MCF 10A (cell line): ENCODE results near the gene IQCK. TPM values are rescaled to one million over a fixed set of nuclear protein-coding genes. Genes with fewer than 3 reads are reported as not detected.

Experiments
- BruUV-seq: library from RNA; stranded (reverse); fragments of 400-500 nt; replicated peaks from 2 replicates; lab custom pipeline; 2021; lab: Mats Ljungman, UMichigan
- CTCF ChIA-PET: fragments of 300-600 bp; sonication (Branson Sonifier 250); formaldehyde crosslinking; extraction: SDS; loops from one replicate; lab custom pipeline; 2021; ENCODE audit warnings: antibody characterized with exemption, inconsistent platforms; lab: Yijun Ruan, JAX
- POLR2A ChIA-PET: fragments of 300-600, 350-650 bp; sonication (Branson Sonifier 250); formaldehyde crosslinking; extraction: SDS; loops from one replicate; lab custom pipeline; 2020; ENCODE audit warnings: antibody characterized with exemption, inconsistent platforms; lab: Yijun Ruan, JAX
- DNase-seq: peaks from one replicate; pipeline ENCODE4 v3.0.0-alpha.2; 2018; ENCODE audit not compliant: unreplicated experiment
- H3K27ac Mint-ChIP-seq: one replicate; pipeline ENCODE4 v1.8.0; 2022; ENCODE audit warnings: mild to moderate bottlenecking, low read depth, mixed read lengths; ENCODE audit not compliant: unreplicated experiment
- H3K27me3 Mint-ChIP-seq: one replicate; pipeline ENCODE4 v1.8.0; 2022; ENCODE audit warnings: mixed read lengths; ENCODE audit not compliant: insufficient read depth, unreplicated experiment
- H3K36me3 Mint-ChIP-seq: one replicate; pipeline ENCODE4 v1.8.0; 2022; ENCODE audit warnings: mild to moderate bottlenecking, moderate library complexity, mixed read lengths; ENCODE audit not compliant: insufficient read depth, unreplicated experiment
- H3K4me1 Mint-ChIP-seq: one replicate; pipeline ENCODE4 v1.8.0; 2022; ENCODE audit warnings: mixed read lengths; ENCODE audit not compliant: insufficient read depth, unreplicated experiment
- H3K4me3 Mint-ChIP-seq: one replicate; pipeline ENCODE4 v1.8.0; 2022; ENCODE audit warnings: mild to moderate bottlenecking, moderate library complexity, mixed read lengths; ENCODE audit not compliant: unreplicated experiment
- H3K9me3 Mint-ChIP-seq: one replicate; pipeline ENCODE4 v1.8.0; 2022; ENCODE audit warnings: mixed read lengths; ENCODE audit not compliant: unreplicated experiment
- intact Hi-C: fragments of 100-400 bp; cut with micrococcal nuclease; formaldehyde crosslinking; loops from 2 replicates; pipeline ENCODE4 v1.14.1; 2022
- total RNA-seq: library from RNA; stranded (reverse); gene quantifications from 2 replicates; pipeline ENCODE4 v1.2.3, GENCODE V29; 2022
- TF ChIP-seq, protein P1 (sequence below): fragments of 200-600 bp; IDR thresholded peaks from one replicate; pipeline ENCODE4 v1.8.0; 2022; ENCODE audit warnings: antibody characterized with exemption, mild to moderate bottlenecking; ENCODE audit not compliant: unreplicated experiment

Gene IQCK
- total RNA-seq, 1 experiment from 2014 or later: 5.9 TPM

GRCh38 chr16:19694989-19695388 lies 23.1 kb upstream of the IQCK start:
- ChIA-PET CTCF (interaction anchor here (0.6 to 1.8 kb wide), 9 partner anchors 53 to 297 kb away, joined by 3 to 8 read pairs (median 3); no protein-coding TSS in a partner anchor), POLR2A (interaction anchor here (1.4 to 2.1 kb wide), 2 partner anchors 9 to 11 kb away, joined by 3 to 8 read pairs; no protein-coding TSS in a partner anchor)
- no peak overlapping the region for H3K4me3 Mint-ChIP-seq
- TF ChIP-seq, protein P1, sequence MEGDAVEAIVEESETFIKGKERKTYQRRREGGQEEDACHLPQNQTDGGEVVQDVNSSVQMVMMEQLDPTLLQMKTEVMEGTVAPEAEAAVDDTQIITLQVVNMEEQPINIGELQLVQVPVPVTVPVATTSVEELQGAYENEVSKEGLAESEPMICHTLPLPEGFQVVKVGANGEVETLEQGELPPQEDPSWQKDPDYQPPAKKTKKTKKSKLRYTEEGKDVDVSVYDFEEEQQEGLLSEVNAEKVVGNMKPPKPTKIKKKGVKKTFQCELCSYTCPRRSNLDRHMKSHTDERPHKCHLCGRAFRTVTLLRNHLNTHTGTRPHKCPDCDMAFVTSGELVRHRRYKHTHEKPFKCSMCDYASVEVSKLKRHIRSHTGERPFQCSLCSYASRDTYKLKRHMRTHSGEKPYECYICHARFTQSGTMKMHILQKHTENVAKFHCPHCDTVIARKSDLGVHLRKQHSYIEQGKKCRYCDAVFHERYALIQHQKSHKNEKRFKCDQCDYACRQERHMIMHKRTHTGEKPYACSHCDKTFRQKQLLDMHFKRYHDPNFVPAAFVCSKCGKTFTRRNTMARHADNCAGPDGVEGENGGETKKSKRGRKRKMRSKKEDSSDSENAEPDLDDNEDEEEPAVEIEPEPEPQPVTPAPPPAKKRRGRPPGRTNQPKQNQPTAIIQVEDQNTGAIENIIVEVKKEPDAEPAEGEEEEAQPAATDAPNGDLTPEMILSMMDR: no peak
- H3K36me3 Mint-ChIP-seq: peaks cover 62% of the 10 kb centered on the region
- intact Hi-C loops: loop anchor here (5.0 to 10.0 kb wide), 2 partner anchors 90 to 353 kb away; no protein-coding TSS in a partner anchor
- no peaks in the 10 kb centered on the region for H3K27me3 Mint-ChIP-seq
- no TSS peak for BruUV-seq
- DNase-seq: no peak
- H3K9me3 Mint-ChIP-seq: no peaks in the 10 kb centered on the region
- H3K27ac Mint-ChIP-seq: no peak overlapping the region
- peaks cover 16% of the 10 kb centered on the region for H3K4me1 Mint-ChIP-seq

GRCh38 chr16:19696328-19696727 lies 21.7 kb upstream of the IQCK start:
- POLR2A ChIA-PET: interaction anchor here (0.5 to 2.1 kb wide), 6 partner anchors 8 to 1202 kb away, joined by 3 to 11 read pairs (median 4); partner anchors contain the start of genes IQCK and KNOP1

DNA sequence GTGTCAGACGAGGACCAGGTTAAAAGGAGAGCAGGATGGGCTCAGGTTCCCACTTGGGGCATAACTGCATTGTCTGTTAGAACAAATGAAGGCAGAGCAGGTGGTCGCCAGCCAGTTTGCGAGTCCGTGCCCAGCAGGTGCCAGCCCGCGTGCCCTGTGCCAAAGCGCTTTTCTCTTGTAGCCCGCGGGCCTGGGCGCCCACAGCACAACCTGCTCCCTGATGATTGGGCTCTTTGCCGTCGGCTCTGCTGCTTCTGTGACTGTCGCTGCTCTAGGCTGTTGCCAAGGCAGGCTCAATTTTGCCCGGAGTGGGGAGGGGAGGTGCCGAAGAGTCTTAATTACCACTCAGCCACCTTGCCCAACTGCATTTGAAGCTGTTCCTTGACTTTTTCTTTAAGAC lies 21.1 kb upstream of the IQCK start:
- Mint-ChIP-seq H3K27ac (peak overlapping the region; percentile 85), H3K9me3 (no peaks in the 10 kb centered on the region), H3K4me1 (peaks cover 24% of the 10 kb centered on the region), H3K27me3 (no peaks in the 10 kb centered on the region), H3K4me3 (no peak overlapping the region), H3K36me3 (peaks cover 64% of the 10 kb centered on the region)
- no TSS peak for BruUV-seq
- ChIA-PET POLR2A (interaction anchor here (0.5 to 2.1 kb wide), 6 partner anchors 9 to 1201 kb away, joined by 3 to 11 read pairs (median 4); partner anchors contain the start of genes IQCK and KNOP1), CTCF (interaction anchor here (0.7 to 1.9 kb wide), 7 partner anchors 17 to 689 kb away, joined by 3 to 4 read pairs (median 3); partner anchors contain the start of genes IQCK and KNOP1)
- TF ChIP-seq, protein P1: no peak
- intact Hi-C loops: loop anchor here (1.0 to 10.0 kb wide), 3 partner anchors 92 to 355 kb away; no protein-coding TSS in a partner anchor
- DNase-seq: no peak

More at GRCh38 chr16:19696328-19696727, 21.7 kb upstream of the IQCK start:
- Mint-ChIP-seq H3K4me3 (peak overlapping the region; percentile 11), H3K27ac (peak overlapping the region; percentile 85), H3K9me3 (no peaks in the 10 kb centered on the region), H3K4me1 (peaks cover 24% of the 10 kb centered on the region), H3K27me3 (no peaks in the 10 kb centered on the region), H3K36me3 (peaks cover 66% of the 10 kb centered on the region)
- no TSS peak for BruUV-seq
- CTCF ChIA-PET: interaction anchor here (0.7 to 1.9 kb wide), 11 partner anchors 15 to 191 kb away, joined by 3 to 8 read pairs (median 3); partner anchors contain the start of genes IQCK and KNOP1
- intact Hi-C loops: loop anchor here (1.0 to 10.0 kb wide), 3 partner anchors 92 to 354 kb away; no protein-coding TSS in a partner anchor
- TF ChIP-seq, protein P1: no peak
- DNase-seq: peak; percentile 87

DNA sequence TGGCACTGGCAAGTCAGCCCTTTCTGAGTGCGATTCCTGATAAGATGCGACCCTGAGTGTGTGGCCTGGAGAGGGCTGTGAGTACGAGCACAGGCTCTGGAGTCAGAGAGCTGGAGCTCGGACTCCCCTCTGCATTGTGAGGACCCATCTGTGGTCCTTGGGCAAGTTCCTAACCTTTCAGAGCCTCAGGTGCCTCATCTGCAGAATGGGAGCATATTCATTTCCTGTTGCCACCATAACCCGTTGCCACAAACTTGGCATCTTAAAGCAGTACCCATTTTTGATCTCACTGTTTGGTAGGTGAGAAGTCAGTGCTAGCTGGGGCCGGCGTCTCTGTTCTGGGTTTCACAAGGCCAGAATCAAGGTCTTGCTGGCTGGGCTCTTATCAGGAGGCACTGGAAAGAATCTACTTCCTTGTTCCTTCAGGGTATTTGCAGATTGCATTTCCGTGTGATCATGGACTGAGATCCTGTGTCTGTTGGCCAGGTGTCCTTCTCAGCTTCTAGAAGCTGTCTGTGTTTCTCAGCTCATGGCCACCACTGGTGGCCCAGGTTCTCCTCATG lies 20.2 kb upstream of the IQCK start:
- Mint-ChIP-seq H3K4me1 (peaks cover 24% of the 10 kb centered on the region), H3K4me3 (no peak overlapping the region), H3K27ac (peak overlapping the region; percentile 61), H3K27me3 (no peaks in the 10 kb centered on the region), H3K36me3 (peaks cover 69% of the 10 kb centered on the region), H3K9me3 (no peaks in the 10 kb centered on the region)
- TF ChIP-seq, protein P1: no peak
- CTCF ChIA-PET: interaction anchor here (0.5 to 1.9 kb wide), 3 partner anchors 20 to 688 kb away, joined by 3 to 6 read pairs (median 4); partner anchors contain the start of genes IQCK and KNOP1
- DNase-seq: no peak
- intact Hi-C loops: loop anchor here (5.0 to 10.0 kb wide), 2 partner anchors 93 to 356 kb away; no protein-coding TSS in a partner anchor
- POLR2A ChIA-PET: interaction anchor here (1.6 kb wide), 1 partner anchor 114 kb away, joined by 3 read pairs; no protein-coding TSS in a partner anchor
- BruUV-seq: no TSS peak
